Activated T-cell treated with anti-CD3 and anti-CD28 coated beads for 24 hours (primary cell): ENCODE results near the gene TXNRD1.
"Not testable (repeated sequence)": the region's sequence is repeated elsewhere in the genome, so short reads cannot be mapped to it uniquely, and the experiment has no call there.

Experiments
- DNase-seq: peaks from one replicate; pipeline ENCODE4 v3.0.0-alpha.2; 2020; ENCODE audit warnings: low read depth

The TXNRD1 gene

GRCh38 chr12:104305349-104305748 is 89.8 kb downstream of the TXNRD1 start:
- no peak for DNase-seq

DNA sequence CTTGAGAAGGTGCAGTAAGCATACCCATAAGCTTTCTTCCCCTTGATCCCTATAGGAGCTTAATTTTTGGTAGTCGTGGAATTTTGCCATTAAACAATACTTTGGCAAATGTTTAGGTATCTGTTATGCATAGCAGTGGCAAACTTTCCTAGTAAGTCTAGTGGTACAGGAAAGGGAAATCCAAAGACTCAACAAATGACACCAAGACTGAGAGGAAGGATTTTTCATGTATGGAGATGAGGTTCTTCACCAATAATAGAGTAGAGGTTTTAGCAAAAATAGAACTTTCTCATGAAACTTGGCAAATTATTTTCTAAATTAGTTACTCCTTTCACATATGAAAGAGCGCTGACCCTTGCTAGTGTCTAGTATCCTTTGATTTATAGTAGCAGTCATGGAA is 90.8 kb downstream of the TXNRD1 start:
- DNase-seq = no peak

DNA sequence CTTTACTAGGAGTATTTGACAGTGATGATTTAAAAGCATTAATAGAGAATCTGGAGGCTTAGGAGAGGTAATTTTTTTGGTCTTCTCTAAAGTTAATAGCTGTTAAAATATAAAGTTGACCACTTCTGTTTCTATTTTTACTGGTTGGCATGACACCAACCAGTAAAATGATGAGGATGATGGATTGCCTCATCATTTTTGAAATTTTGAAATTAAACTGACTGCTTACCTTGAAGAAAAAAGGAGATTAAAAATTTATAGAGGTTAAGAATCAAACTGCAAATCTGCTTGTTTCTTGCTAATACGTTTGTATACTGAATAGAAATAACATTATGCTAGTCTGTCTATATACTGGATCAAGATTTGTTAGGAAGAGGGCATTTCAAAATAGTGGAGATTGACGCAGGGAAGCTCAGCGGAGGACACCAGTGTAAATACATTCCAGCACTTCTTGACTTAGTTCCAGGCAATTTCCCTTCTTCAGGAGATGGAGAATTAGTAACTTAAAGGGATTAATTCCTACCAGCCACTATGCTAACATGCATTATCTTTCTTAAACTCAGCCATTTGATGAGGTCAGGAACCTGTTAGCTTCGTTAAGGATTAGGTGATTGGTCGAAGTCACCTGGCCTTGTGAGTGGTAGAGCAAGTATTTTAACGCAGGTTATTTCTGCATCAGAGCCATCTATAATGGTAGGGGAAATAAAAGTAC is 91.5 kb downstream of the TXNRD1 start:
- DNase-seq = no peak

DNA sequence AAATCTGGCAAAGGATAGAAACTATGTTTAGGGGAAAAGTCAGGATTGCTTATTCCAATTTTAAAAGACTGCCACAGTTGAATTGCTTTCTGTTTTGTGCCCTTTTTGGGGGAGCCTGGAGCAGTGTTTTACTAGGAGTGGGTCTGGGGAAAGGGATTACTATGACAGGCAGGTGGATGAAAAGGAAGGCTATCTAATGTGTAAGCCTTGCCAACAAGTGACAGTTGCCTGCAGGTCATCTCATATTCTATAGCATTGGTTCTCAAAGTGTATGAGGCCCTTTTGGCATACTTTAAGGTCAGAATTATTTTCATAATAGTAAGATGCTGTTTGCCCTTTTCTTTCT is 92.0 kb downstream of the TXNRD1 start:
- DNase-seq = no peak

- DNase-seq = no peak
These were observed 93.9 kb downstream of the TXNRD1 start for GRCh38 chr12:104309446-104309993.

GRCh38 chr12:104310751-104311633 is 95.4 kb downstream of the TXNRD1 start:
- no peak for DNase-seq

DNA sequence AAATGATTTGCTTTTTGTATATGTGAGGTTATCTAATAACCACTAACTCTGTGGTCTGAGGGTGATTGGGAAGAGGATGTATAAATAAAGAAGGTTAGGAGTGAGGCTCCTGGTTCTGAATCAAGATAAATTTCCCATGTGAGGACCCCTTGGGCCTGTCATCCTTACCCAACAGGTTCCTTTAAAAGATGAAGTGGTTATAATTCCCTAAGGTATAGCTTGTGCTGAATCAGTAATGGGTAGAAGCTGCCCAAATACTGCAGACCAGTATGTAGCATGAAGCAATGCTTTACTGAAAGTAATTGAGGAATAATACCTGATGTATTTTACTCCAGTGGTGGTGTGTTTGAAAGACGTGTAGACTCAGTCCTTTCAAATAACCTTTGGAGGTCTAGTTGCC is 96.6 kb downstream of the TXNRD1 start:
- no peak for DNase-seq

GRCh38 chr12:104312654-104313053 is 97.1 kb downstream of the TXNRD1 start:
- DNase-seq = no peak

- no peak for DNase-seq
These were observed 98.1 kb downstream of the TXNRD1 start for GRCh38 chr12:104313568-104314241.

- no peak for DNase-seq
These were observed 98.6 kb downstream of the TXNRD1 start for GRCh38 chr12:104314242-104314614.

DNA sequence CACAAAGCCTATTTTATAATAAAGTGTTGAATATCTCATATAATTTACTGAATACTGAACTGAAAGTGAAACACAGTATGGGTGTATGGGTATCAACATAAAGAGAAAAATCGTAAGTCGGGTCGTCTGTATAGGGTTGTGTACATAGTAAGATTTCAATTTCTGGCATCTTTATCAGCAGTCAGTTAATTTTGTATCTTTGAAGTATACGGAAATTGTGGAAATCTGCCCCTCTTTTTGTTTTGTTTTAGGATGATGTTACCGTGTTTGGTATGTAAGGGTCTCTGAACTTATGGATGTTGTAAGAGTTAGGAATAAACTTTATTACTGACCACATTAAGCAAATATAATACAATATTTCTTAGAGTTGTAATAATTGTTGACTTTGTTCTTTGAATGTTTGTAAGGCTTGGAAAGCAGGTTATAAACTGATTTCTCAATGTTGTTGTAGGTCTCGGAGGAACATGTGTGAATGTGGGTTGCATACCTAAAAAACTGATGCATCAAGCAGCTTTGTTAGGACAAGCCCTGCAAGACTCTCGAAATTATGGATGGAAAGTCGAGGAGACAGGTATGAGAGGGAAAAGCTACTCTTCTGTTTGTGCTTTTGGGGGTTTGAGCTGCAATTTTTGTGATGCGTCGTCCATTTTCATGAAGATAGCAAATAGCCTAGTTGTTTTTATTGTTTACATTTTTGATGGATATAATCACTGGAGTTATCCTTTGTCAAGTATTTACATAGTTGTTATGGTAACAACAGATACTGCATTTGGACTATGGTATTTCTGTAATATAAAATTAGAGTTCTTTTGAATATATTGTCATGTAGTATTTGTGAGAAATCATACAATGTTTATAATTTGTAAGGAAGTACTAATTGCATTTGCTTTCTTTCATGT is 100.0 kb downstream of the TXNRD1 start:
- no peak for DNase-seq

GRCh38 chr12:104316936-104317335 is 101.4 kb downstream of the TXNRD1 start:
- no peak for DNase-seq

DNA sequence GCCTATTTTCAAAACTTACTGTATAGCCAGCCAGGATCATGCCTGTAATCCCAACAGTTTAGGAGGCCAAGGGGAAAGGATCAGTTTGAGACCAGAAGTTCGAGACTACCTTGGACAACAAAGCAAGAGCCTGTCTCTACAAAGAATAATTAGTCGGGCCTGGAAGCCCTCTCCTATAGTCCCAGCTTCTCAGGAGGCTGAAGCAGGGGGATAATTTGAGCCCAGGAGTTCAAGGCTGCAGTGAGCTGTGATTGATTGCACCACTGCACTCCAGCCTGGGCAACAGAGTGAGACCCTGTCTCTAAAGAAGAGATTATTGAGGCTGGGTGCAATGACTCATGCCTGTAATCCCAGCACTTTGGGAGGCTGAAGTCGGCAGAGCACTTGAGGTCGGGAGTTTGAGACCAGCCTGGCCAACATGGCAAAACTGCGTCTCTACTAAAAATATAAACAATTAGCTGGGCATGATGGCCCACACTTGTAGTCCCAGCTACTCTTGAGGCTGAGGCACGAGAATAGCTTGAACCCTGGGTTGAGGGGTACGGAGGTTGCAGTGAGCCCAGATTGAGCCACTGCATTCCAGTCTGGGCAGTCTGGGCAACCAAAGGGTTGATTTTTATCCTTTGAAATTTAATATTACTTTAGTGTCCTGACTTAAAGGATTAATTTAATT is 102.1 kb downstream of the TXNRD1 start:
- no peak for DNase-seq

DNA sequence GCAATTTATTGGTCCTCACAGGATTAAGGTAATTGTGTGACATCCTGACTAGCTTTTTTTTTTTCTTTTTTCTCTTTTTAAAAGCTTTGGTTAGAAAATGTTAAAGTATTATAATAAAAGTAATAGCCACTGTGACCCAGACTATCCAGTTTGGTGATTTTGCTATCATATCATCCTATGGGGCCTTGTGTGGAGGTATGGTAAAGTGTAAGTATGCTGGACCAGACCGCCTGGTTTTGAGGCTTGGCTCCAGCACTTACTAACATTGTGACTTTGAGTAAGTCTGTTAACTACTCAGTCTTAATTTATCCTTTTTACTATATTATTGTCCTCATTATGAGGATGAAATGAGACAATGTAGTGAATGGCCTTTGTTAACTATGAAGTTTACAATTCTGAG is 103.4 kb downstream of the TXNRD1 start:
- DNase-seq = no peak

DNA sequence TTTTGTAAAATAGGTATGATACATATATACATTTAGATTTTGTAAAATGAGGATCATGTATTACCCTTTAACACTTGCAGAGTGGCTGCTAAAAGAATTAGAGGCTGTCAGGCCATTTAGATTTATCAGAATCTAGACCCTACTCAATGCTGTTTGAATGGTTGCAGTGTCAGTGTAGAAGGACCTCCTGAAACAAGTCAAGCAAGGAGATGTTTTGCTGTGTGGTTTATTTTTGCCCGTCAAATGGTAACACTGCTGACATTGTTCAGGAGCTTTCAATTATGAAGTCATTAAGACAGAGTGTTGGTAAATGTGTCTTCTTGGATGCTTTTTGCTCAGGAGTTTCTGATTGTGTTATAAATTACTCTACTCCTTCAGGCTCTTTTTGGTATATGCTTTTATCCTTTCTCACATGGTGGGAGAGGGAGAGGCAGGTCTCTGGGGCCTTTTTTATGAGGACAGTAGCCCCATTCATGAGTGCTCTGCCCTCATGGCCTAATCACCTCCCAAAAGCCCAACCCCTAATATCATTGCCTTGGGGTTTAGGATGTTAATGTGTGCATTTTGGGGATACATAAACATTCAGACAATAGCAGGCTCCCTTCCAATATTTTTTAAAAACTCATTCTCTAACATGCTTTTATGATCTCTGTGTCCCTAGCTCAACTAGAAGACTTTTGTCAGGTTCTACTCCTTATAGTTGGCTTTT is 104.5 kb downstream of the TXNRD1 start:
- DNase-seq = no peak

GRCh38 chr12:104320627-104321024 is 105.0 kb downstream of the TXNRD1 start:
- DNase-seq = no peak

DNA sequence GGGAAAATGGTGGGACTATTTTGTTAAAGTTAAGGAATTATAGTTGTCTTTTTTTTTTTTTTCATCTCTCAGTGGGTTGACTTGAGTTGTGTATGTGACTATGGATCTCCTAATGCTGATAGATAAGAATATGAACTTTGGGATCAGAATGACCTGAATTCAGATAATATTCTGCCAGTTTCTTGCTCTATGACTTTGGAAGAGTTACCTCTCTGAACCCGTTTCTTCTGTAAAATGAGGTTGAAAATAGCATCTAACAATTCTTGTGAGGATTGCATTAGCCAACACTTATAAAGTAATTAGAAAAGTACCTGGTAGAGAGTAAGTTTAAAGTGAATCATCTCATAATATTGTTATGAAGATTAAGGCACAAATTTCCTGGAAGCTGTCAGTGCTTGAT is 106.4 kb downstream of the TXNRD1 start:
- no peak for DNase-seq

GRCh38 chr12:104322533-104322932 is 107.0 kb downstream of the TXNRD1 start:
- not testable (repeated sequence) for DNase-seq

DNA sequence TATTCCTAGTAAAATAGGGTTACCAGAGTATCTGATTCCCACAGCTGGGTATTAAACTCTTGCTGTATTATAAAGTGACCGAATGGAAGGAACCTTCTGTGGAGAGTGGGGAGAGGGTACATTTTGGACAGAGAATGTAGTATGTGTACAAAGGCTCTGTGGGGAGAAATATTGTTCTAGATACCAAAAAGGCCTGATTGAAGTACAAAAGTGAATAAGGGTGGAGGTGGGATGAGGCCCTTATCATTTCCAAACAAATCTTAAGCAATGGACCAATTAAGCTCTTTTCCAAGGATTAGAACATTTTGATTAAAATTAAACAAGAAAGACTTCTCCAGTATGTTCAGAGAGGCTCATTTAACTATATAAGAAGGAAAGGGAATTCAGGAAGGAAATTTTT is 108.3 kb downstream of the TXNRD1 start:
- no peak for DNase-seq

DNA sequence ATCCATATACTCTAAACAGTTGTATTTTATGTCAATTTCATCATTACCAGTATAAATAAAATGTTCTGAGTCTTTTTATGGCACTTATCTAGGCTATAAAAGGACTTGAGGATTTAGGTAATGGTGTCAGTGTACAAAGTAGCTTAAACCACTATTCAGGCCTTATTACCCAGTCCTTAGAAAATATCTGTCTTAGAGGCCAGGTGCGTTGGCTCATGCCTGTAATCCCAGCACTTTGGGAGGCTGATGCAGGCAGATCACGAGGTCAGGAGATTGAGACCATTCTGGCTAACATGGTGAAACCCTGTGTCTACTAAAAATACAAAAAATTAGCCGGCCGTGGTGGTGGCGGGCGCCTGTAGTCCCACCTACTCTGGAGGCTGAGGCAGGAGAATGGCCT is 112.7 kb downstream of the TXNRD1 start:
- not testable (repeated sequence) for DNase-seq
